Measurements from ENCODE around the gene UST. TPM values are rescaled to one million over a fixed set of nuclear protein-coding genes. Genes with fewer than 3 reads are reported as not detected.

Gene UST
- total RNA-seq, 4 donors from 2014 or later = 2.3 to 8.4 (median 2.8) TPM

- ATAC-seq = no peak
- intact Hi-C loops (cut with DNase I; ENCODE audit: low total_unique reads) = no loop called here
- in situ Hi-C loops (cut with MboI; ENCODE audit: low sequenced_read_pairs in 4 of 4) = no loop called here
Observed at GRCh38 chr6:149087898-149088297, 341.1 kb downstream of the UST start.

GRCh38 chr6:149088361-149088760 lies 341.5 kb downstream of the UST start:
- intact Hi-C loops (cut with DNase I; ENCODE audit: low total_unique reads) (no loop called here), in situ Hi-C loops (cut with MboI; ENCODE audit: low sequenced_read_pairs in 4 of 4) (no loop called here)
- no peak overlapping the region for H3K4me3 ChIP-seq
- TF ChIP-seq CTCF (IDR thresholded peaks at IDR 0.05 in 4 of 5, conservative IDR thresholded peaks at IDR 0.05 in 1 of 5) (no peak), POLR2A (IDR thresholded peaks at IDR 0.05) (no peak)
- no peaks in the 10 kb centered on the region for H3K4me1 ChIP-seq
- H3K27me3 ChIP-seq = no peaks in the 10 kb centered on the region
- DNase-seq (no peak), ATAC-seq (no peak)
- no peaks in the 10 kb centered on the region for H3K36me3 ChIP-seq
- no peak overlapping the region for H3K27ac ChIP-seq
- H3K9me3 ChIP-seq = no peaks in the 10 kb centered on the region

More at GRCh38 chr6:149087898-149088297, 341.1 kb downstream of the UST start:
- Histone ChIP-seq H3K27ac (no peak overlapping the region), H3K4me3 (no peak overlapping the region), H3K9me3 (no peaks in the 10 kb centered on the region), H3K4me1 (no peaks in the 10 kb centered on the region), H3K27me3 (no peaks in the 10 kb centered on the region), H3K36me3 (no peaks in the 10 kb centered on the region)
- TF ChIP-seq CTCF (IDR thresholded peaks at IDR 0.05 in 4 of 5, conservative IDR thresholded peaks at IDR 0.05 in 1 of 5) (no peak), POLR2A (IDR thresholded peaks at IDR 0.05) (no peak)
- no peak for DNase-seq

- H3K36me3 ChIP-seq = no peaks in the 10 kb centered on the region
- in situ Hi-C loops (cut with MboI; ENCODE audit: low sequenced_read_pairs in 4 of 4) (no loop called here), intact Hi-C loops (cut with DNase I; ENCODE audit: low total_unique reads) (no loop called here)
- ATAC-seq = no peak
- TF ChIP-seq POLR2A (IDR thresholded peaks at IDR 0.05) (no peak), CTCF (IDR thresholded peaks at IDR 0.05 in 4 of 5, conservative IDR thresholded peaks at IDR 0.05 in 1 of 5) (no peak)
- H3K4me3 ChIP-seq = no peak overlapping the region
- no peaks in the 10 kb centered on the region for H3K4me1 ChIP-seq
- H3K27ac ChIP-seq = no peak overlapping the region
- H3K27me3 ChIP-seq = no peaks in the 10 kb centered on the region
- H3K9me3 ChIP-seq = no peaks in the 10 kb centered on the region
- DNase-seq = no peak
Observed at GRCh38 chr6:149089510-149089909, 342.7 kb downstream of the UST start.

- Histone ChIP-seq H3K9me3 (no peaks in the 10 kb centered on the region), H3K36me3 (no peaks in the 10 kb centered on the region), H3K4me3 (no peak overlapping the region), H3K27me3 (no peaks in the 10 kb centered on the region), H3K27ac (no peak overlapping the region), H3K4me1 (no peaks in the 10 kb centered on the region)
- in situ Hi-C loops (cut with MboI; ENCODE audit: low sequenced_read_pairs in 4 of 4) (no loop called here), intact Hi-C loops (cut with DNase I; ENCODE audit: low total_unique reads) (no loop called here)
- TF ChIP-seq POLR2A (IDR thresholded peaks at IDR 0.05) = no peak
- no peak for TF ChIP-seq CTCF (IDR thresholded peaks at IDR 0.05 in 4 of 5, conservative IDR thresholded peaks at IDR 0.05 in 1 of 5)
- DNase-seq = no peak
- ATAC-seq = no peak
Observed at GRCh38 chr6:149090937-149091336, 344.1 kb downstream of the UST start.

- no peak for ATAC-seq
Observed at GRCh38 chr6:149093643-149094042, 346.8 kb downstream of the UST start.

More at GRCh38 chr6:149093643-149094042, 346.8 kb downstream of the UST start:
- intact Hi-C loops (cut with DNase I; ENCODE audit: low total_unique reads) (no loop called here), in situ Hi-C loops (cut with MboI; ENCODE audit: low sequenced_read_pairs in 4 of 4) (no loop called here)
- H3K4me3 ChIP-seq = no peak overlapping the region
- no peaks in the 10 kb centered on the region for H3K9me3 ChIP-seq
- H3K36me3 ChIP-seq = no peaks in the 10 kb centered on the region
- H3K4me1 ChIP-seq = no peaks in the 10 kb centered on the region
- H3K27ac ChIP-seq = no peak overlapping the region
- DNase-seq = no peak
- no peaks in the 10 kb centered on the region for H3K27me3 ChIP-seq
- TF ChIP-seq POLR2A (IDR thresholded peaks at IDR 0.05) = no peak
- TF ChIP-seq CTCF (IDR thresholded peaks at IDR 0.05 in 4 of 5, conservative IDR thresholded peaks at IDR 0.05 in 1 of 5) = no peak

Data from gastrocnemius medialis (tissue), 4 donors.